Activated CD4-positive, alpha-beta T cell treated with anti-CD3 and anti-CD28 coated beads for 48 hours (primary cell): ENCODE measurements around the gene IER5.
"Not testable (repeated sequence)": the region's sequence is repeated elsewhere in the genome, so short reads cannot be mapped to it uniquely, and the experiment has no call there.

Experiments
- DNase-seq: peaks from one replicate; pipeline ENCODE4 v3.0.0-alpha.2; 2020

IER5 gene

GRCh38 chr1:181115971-181116370 is 27.5 kb downstream of the IER5 start:
- DNase-seq = not testable (repeated sequence)

- no peak for DNase-seq
Observed at GRCh38 chr1:181116819-181117390, 28.4 kb downstream of the IER5 start.

DNA sequence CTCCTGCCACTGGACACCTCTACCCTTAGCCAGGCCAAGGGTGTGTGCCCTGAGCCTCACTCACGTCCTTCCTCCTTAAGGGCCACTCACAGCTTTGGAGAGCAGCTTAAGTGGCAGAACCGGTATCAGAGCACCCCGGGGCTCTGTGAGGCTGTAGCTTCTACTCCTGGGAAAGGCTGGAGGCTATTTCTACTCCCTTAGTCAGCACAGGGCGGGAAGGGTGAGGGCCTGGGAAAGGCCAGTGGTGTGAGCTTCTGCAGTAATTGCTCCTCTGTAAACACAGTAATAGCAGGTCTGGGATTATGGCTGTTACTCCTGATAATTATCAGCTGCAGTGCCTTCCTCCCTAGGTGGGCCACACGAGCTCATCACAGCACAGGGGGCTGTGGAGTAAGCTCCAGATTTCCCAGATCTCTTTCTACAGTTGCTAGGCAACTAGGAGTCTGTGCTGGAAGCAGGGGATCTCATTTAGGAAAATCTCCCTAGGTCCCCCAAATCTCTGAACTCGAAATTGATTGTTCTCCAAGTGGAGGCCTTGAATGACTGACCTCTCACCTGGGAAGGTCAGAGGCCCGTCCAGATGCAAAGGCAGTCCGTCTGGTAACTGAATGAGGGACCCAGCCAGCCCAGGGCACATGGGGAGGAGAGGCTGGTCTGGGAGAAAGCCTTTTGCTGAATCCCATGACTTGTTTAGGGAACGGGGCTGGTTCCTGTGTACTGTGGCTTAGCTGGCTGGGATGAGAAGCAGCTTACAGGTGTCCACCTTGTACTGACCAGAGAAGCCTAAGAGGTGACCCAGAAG is 29.3 kb downstream of the IER5 start:
- DNase-seq = no peak

DNA sequence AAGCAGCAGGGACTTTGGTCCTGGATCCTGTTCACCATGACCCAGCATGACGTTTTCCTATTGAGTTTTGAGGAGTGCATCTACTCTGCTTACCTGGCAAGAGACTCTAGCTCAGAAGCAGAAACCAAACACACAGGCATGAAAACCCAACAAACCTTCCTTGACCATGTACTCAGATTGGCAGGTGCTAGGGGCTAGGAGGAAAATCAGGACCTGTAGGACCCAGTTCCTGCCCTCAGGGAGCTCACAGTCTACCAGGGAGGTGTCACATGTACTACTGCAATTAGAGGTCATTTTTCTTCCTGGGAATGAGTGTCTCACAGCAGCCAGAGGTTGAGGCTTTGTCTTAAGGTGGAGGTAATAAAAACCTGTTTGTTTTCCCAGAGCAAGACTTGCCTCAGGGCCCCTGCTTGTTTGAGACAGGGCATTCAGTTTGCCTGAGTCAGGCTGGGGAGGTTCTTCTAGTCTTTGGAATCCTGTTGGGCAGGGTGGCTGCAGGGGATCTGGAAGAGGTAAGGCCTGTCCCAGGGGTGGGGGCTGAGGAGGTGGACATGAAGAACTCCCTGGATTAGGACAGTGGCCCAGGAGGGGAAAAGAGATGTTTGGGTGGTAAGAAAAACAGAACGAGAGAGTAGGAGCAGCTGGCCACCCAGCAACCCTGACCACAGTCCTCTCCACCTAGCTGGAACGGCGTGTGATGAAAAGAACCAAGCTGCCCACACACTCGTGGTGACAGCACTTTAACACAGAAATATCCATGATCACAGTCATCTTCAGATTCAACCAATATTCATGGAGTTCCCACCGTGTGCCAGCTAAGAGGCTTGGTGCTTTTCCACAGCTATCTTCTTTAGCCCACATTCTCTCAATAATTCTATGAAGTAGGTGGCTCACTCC is 30.8 kb downstream of the IER5 start:
- no peak for DNase-seq

DNA sequence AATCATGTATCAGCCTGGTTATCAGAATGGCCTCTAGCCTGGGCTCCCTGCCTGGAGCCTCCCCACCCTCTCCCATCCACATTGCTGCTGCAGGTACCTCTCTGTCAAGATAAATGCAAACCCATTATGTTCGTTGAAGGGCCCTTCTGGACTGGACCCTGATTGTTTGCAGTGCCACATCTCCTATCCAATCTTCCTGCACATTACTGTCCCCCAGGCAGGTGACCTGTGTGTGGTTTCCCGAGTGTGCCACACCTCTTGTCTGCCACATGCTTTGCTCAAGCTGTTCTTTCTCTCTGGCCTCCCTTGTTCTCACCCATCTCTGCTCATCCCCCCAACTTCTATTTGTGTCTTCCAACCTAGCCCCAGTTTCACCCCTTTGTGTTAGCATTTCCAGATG is 32.4 kb downstream of the IER5 start:
- DNase-seq = no peak

DNA sequence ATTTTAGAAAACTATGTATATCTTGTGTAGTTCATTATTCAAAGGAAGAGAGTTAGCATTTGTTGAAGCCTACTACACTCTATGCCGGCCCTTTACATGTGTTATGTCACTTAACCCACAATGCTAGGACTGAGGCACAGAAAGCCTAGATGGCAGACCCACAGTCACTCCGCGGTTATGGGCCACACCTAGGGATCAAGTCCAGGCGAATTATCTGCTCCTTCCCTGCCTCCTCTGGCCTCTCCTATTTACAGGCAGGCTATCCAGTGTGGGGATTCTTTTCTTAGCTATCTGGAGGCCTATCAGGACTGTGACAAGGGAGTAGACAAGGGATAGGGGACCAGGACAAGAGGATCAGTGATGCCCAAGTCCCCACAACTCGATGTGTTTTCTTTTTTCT is 33.0 kb downstream of the IER5 start:
- DNase-seq = no peak

DNA sequence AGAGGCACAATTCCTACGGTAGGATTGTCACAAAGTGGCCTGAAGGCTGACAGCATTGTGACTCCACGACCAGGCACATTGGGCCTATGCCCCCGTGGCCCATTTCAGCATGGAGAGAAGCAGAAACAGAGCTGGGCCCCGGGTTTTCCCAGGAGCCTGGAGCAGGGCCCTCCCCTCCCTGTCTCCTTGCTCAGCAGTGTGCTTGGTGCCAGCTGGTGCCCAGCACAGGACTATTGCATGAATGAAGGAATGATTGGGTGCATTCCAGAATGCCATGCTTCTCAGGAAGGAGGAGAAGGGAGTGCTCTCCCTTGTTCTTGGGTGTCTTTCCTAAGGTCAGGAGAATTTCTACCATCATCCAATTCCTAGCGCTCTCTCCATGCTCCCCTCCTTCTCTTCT is 33.7 kb downstream of the IER5 start:
- no peak for DNase-seq

DNA sequence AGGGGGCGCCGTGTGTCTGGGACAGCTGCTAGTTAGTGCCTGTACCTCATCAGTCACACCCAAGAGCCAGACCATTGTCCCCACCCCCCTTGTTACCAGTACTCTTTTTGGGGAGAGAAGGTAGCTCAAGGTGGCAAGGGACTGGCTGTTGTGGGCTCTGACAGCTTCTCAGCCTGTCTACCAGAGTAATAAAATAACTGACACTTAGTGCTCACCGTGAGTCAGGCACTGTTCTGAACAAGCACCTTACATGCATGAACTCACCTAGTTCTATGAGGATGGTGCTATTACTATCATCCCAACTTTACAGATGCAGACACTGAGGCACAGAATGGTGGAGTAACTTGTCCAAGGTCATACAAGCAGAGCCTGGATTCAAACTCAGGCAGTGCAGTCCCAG is 34.7 kb downstream of the IER5 start:
- no peak for DNase-seq

DNA sequence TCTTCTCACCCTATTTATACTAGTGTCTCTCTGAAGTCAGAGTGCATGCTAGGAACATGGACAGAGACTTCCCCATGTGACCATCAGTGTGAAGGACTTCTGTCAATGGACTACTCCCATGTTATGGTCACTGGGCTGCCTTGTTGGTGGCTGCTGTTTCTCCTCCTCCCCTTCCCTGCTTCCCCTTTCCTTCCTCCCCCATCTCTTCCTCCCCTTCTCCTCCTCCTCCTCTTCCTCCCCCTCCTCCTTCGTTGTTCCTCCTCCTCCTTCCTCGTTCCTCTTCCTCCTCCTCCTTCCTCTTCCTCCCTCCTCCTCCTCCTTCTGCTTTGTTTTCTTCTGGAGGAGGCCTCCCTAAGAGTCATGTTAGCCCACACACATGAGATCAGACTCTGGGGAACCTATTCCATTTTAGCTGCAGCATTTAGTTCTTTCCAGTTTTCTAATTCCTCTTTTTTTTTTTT is 35.8 kb downstream of the IER5 start:
- no peak for DNase-seq

DNA sequence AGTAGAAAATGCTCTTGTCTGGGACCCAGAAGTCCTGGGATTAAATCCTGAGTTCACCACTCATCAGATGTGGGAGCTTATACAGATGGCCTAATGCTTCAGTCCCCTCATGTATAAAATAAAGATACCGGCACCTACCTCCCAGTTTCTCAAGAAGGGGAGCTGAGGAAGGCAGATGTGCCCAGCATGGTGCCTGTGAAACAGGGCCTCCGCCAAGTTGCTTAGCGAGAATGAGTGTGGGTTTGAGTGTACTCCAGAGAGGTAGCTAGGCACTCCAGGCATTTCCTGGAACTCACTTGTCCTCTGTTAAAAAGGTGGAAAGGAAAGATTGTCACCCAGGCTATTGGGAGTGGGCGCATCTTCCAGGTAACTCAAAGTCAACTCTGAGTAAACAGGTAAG is 37.8 kb downstream of the IER5 start:
- no peak for DNase-seq

- no peak for DNase-seq
Observed at GRCh38 chr1:181126871-181127587, 38.5 kb downstream of the IER5 start.

- no peak for DNase-seq
Observed at GRCh38 chr1:181127898-181128453, 39.5 kb downstream of the IER5 start.

- DNase-seq = no peak
Observed at GRCh38 chr1:181128592-181129497, 40.3 kb downstream of the IER5 start.

- DNase-seq = no peak
Observed at GRCh38 chr1:181129771-181130606, 41.5 kb downstream of the IER5 start.

DNA sequence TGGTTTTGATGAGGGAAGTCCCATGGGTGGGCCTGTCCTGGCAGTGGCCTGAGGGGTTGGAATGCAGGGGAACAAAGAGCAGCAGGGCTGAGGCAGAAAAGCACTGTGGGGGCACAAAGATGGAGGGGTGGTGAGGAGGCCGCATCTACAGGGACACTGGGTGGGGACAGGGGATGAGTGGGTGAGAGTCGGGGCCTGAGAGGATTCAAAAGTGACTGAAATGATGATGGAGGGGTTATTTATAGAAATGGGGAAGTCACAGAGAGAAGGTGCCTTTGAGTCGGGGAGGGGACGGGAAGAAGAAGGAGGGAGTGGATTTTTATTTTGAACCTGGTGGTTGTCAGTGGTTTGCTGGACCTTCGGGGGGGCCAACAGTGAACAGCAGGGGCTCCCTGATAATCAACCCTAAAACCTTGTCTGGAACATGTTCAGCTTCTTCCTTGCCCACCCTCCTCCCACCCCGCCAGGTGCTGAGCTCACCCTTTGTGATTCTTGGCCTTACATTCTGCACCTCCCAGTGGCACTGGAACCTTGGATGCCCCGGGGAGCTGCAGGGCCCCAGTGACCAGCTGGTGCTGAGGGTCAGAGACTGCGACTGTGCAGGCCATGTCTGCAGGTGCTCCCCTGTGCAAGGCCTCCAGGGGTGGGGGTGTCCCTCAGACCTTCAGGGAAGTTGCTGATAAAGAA is 42.9 kb downstream of the IER5 start:
- DNase-seq = no peak

DNA sequence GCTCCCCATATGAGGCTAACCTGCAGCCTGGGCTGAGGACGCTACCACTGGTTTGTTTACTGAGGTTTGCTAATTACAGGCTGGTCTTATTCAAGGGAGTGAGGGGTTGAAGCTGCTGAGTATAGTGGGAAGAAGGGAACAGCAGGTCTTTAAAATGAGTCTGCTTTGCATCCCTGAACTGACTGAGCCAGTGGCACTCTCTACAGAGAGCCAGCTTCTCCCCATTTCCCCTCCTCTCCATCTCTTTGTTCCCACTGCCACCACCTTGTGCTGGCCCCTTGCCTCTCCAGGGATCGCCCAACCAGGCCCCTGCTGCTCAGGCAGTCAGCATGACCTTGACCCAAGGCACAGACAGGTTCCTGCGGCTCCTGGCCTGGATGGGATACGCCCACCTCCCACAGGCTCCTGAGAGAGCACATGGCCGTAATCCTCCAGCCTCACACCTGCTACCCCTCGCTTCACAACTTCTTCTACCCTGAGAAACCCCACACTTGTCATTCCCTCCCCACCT is 45.0 kb downstream of the IER5 start:
- DNase-seq = no peak

- no peak for DNase-seq
Observed at GRCh38 chr1:181133969-181134418, 45.5 kb downstream of the IER5 start.

- peak; percentile 47 for DNase-seq
Observed at GRCh38 chr1:181134543-181135436, 46.3 kb downstream of the IER5 start.

GRCh38 chr1:181135437-181135731 is 46.9 kb downstream of the IER5 start:
- DNase-seq = peak; percentile 41
